C4-2B (cell line): ENCODE data around the gene ADGRF1.

Source experiments
- H3K27ac ChIP-seq: fragments of 450-650 bp; 2 replicates; pipeline ENCODE4 v1.5.1; 2017
- ZFX ChIP-seq: fragments of 450-650 bp; IDR thresholded peaks from 2 replicates; pipeline ENCODE4 v1.6.1; 2017
- TF ChIP-seq, protein P1 (sequence below): fragments of 450-650 bp; conservative IDR thresholded peaks from 2 replicates; pipeline ENCODE4 v1.5.1; 2017; ENCODE audit warnings: mild to moderate bottlenecking

Gene ADGRF1

GRCh38 chr6:47029865-47030561 is 12.1 kb downstream of the ADGRF1 start:
- no peak overlapping the region for H3K27ac ChIP-seq
- TF ChIP-seq, protein P1, sequence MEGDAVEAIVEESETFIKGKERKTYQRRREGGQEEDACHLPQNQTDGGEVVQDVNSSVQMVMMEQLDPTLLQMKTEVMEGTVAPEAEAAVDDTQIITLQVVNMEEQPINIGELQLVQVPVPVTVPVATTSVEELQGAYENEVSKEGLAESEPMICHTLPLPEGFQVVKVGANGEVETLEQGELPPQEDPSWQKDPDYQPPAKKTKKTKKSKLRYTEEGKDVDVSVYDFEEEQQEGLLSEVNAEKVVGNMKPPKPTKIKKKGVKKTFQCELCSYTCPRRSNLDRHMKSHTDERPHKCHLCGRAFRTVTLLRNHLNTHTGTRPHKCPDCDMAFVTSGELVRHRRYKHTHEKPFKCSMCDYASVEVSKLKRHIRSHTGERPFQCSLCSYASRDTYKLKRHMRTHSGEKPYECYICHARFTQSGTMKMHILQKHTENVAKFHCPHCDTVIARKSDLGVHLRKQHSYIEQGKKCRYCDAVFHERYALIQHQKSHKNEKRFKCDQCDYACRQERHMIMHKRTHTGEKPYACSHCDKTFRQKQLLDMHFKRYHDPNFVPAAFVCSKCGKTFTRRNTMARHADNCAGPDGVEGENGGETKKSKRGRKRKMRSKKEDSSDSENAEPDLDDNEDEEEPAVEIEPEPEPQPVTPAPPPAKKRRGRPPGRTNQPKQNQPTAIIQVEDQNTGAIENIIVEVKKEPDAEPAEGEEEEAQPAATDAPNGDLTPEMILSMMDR, result no peak
- TF ChIP-seq ZFX, result no peak

GRCh38 chr6:47028835-47029360 is 13.2 kb downstream of the ADGRF1 start:
- TF ChIP-seq ZFX, result no peak
- TF ChIP-seq, protein P1, result no peak

GRCh38 chr6:47027315-47027714 is 14.8 kb downstream of the ADGRF1 start:
- H3K27ac ChIP-seq, result no peak overlapping the region
- TF ChIP-seq, protein P1, result no peak
- no peak for TF ChIP-seq ZFX

More at GRCh38 chr6:47028835-47029360, 13.2 kb downstream of the ADGRF1 start:
- H3K27ac ChIP-seq, result no peak overlapping the region

- H3K27ac ChIP-seq, result no peak overlapping the region
- no peak for TF ChIP-seq ZFX
- TF ChIP-seq, protein P1, result no peak
These were observed 15.5 kb downstream of the ADGRF1 start for GRCh38 chr6:47026679-47027078.

DNA sequence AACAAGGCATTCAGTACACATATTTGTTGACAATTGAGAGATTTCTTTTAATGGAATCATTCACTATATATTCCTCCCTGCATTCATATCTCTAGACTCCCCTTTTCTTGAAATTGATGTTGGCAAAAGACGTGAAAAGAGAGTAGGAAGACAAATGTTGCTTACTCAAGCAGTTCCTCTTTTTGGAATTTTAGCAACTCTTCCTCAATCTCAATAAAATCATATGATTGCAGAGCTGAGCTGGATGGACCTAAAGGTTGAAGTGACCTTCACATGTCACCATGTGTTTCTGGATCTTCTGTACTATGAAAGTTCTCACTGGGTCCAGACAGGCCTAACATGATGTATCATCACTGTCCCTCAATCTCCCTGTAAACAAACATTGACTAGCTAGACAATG is 18.6 kb downstream of the ADGRF1 start:
- TF ChIP-seq, protein P1, result no peak
- TF ChIP-seq ZFX, result no peak
- H3K27ac ChIP-seq, result no peak overlapping the region

- TF ChIP-seq, protein P1, result no peak
- TF ChIP-seq ZFX, result no peak
These were observed 19.9 kb downstream of the ADGRF1 start for GRCh38 chr6:47022191-47022590.

DNA sequence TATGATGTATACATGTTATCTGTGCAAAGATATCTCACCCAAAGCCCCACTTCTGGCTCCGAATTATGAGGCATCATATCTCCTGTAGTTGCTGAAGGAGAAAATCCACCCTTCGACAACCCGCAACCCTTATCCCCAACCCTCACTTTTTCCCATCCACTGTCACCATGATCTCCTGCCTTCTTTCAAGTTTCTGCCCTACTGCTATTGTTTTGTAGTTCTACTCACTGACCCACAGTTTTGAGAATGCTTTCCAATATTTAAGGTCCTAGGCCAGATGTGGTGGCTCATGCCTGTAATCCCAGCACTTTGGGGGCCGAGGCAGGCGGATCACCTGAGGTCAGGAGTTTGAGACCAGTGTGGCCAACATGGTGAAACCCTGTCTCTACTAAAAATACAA is 22.2 kb downstream of the ADGRF1 start:
- TF ChIP-seq, protein P1, result no peak
- TF ChIP-seq ZFX, result no peak

More at GRCh38 chr6:47022191-47022590, 19.9 kb downstream of the ADGRF1 start:
- no peak overlapping the region for H3K27ac ChIP-seq

More for the DNA sequence above, 22.2 kb downstream of the ADGRF1 start:
- no peak overlapping the region for H3K27ac ChIP-seq
